A549 treated with dexamethasone at 1 μM for 4 hours (cell line): ENCODE data around the gene LPCAT2. TPM values are rescaled to one million over a fixed set of nuclear protein-coding genes. Genes with fewer than 3 reads are reported as not detected.

Experiments
- total RNA-seq: library from RNA; stranded (reverse); fragments of 200-300 nt; extraction: Qiagen RNA extraction; gene quantifications from 5 replicates; pipeline ENCODE4 v1.2.3, GENCODE V29; 2022

Gene LPCAT2, protein sequence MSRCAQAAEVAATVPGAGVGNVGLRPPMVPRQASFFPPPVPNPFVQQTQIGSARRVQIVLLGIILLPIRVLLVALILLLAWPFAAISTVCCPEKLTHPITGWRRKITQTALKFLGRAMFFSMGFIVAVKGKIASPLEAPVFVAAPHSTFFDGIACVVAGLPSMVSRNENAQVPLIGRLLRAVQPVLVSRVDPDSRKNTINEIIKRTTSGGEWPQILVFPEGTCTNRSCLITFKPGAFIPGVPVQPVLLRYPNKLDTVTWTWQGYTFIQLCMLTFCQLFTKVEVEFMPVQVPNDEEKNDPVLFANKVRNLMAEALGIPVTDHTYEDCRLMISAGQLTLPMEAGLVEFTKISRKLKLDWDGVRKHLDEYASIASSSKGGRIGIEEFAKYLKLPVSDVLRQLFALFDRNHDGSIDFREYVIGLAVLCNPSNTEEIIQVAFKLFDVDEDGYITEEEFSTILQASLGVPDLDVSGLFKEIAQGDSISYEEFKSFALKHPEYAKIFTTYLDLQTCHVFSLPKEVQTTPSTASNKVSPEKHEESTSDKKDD
- 3.0 to 5.5 TPM (median 4.6 TPM) in 5 replicates for total RNA-seq

DNA sequence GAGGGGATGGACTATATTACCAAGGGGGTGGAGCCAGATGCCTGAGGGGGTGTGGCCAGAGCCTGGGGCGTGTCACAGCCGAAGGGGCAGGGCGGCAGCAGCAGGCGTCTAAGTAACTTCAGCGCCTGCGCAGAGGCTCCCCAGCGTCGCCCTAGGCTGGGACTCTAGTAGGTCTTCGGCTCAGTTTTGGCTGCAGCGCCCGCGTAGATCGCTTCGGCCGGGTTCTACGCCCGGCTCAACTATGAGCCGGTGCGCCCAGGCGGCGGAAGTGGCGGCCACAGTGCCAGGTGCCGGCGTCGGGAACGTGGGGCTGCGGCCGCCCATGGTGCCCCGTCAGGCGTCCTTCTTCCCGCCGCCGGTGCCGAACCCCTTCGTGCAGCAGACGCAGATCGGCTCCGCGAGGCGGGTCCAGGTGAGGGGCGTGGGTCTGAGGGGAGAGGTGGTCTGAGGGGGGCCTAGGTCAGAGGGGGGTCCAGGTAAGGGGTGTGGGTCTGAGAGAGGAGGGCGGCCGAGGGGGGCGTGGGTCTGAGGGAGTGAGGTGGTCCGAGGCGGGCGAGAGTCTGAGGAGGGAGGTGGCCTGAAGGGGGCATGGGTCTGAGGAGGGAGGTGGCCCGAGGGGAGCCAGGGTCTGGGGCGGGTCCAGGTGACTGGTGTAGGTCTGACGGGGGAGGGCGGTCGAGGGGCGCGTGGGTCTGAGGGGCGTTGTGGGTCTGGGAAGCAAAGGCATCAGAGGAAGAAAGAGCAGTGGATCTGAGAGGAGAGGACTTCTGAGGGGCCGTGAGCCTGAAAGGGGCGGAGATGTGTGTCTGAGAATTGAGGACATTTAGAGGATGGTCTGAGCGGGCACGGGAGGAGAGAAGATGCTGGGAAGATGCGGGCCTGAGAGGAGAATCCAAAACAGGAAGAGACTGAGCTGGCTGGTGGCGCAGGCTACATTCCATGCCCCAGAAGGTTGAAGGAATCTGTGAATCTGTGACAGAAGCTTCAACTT lies at the start of gene LPCAT2:
Gene LPCAT2 (plus strand): TSS at position 132 of the 991 bp plus-strand sequence. CDS start 110 bp downstream, at position 242.

DNA sequence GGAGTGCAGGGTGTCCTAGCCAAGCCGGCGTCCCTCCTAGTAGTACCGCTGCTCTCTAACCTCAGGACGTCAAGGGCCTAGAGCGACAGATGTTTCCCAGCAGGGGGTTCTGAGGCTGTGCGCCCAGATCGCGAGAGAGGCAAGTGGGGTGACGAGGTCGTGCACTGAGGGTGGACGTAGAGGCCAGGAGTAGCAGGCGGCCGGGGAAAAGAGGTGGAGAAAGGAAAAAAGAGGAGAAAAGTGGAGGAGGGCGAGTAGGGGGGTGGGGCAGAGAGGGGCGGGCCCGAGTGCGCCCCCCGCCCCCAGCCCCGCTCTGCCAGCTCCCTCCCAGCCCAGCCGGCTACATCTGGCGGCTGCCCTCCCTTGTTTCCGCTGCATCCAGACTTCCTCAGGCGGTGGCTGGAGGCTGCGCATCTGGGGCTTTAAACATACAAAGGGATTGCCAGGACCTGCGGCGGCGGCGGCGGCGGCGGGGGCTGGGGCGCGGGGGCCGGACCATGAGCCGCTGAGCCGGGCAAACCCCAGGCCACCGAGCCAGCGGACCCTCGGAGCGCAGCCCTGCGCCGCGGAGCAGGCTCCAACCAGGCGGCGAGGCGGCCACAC lies 29.9 kb upstream of the LPCAT2 start, which contains the start of gene MMP2:
Gene MMP2 (plus strand): TSS at position 372 of the 603 bp plus-strand sequence. CDS start 282 bp downstream, outside the sequence.

DNA sequence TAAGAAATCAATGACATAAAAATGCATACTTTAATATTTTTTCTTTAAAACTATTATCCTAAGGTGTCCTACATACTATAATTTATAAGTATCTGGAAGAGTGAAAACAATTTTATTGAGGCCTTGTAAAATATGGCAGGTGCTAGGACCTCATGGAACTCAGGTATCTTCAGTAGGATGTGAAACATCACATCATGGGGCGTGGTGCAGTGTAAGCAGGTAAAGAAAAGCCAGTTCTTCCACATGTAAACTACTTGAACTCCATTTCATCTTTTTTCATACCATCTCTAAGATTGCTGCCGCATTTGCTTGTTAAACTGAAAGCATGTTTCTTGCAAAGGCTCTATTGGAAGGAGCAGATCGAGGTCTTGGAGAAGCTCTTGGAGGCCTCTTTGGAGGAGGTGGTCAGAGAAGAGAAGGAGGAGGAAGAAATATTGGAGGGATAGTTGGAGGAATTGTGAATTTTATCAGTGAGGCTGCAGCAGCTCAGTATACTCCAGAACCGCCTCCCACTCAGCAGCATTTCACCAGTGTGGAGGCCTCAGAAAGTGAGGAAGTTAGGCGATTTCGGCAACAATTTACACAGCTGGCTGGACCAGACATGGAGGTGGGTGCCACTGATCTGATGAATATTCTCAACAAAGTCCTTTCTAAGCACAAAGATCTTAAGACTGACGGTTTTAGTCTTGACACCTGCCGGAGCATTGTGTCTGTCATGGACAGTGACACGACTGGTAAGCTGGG lies 57.7 kb downstream of the LPCAT2 start, which contains the start of gene CAPNS2:
Gene CAPNS2 (plus strand): TSS at position 253 of the 744 bp plus-strand sequence. CDS start 73 bp downstream, at position 326.

Other genes with a start within 250 kb of the LPCAT2 start
- not detected in 5 replicates for gene IRX6, start 184.9 kb upstream of the LPCAT2 start, total RNA-seq
- gene MMP2, start 29.9 kb upstream of the LPCAT2 start, total RNA-seq = 8.7 to 12.2 TPM (median 9.8 TPM) in 5 replicates
- 0.08 TPM in 1 of 5 replicates, not detected in the others for gene CAPNS2, start 57.6 kb downstream of the LPCAT2 start, total RNA-seq
- 0.04 to 0.13 TPM (median 0.06 TPM) in 4 of 5 replicates, not detected in the other for gene SLC6A2, start 146.9 kb downstream of the LPCAT2 start, total RNA-seq